ENCODE results near the gene PTPN4.

- TF ChIP-seq CTCF (conservative IDR thresholded peaks at IDR 0.05; ENCODE audit: low read depth, low read length): no peak
- TF ChIP-seq EZH2phosphoT487 (IDR thresholded peaks at IDR 0.05; ENCODE audit: borderline replicate concordance, low read length): no peak
- no peak for TF ChIP-seq EZH2 (IDR thresholded peaks at IDR 0.05; ENCODE audit: low read length, unreplicated experiment)
Observed at GRCh38 chr2:119939915-119940314, 180.2 kb downstream of the PTPN4 start.
